Measurements from ENCODE around the gene TRMT11.
A peak's percentile ranks its signal among the peaks of the same experiment; 100 is the strongest.

TRMT11 gene

DNA sequence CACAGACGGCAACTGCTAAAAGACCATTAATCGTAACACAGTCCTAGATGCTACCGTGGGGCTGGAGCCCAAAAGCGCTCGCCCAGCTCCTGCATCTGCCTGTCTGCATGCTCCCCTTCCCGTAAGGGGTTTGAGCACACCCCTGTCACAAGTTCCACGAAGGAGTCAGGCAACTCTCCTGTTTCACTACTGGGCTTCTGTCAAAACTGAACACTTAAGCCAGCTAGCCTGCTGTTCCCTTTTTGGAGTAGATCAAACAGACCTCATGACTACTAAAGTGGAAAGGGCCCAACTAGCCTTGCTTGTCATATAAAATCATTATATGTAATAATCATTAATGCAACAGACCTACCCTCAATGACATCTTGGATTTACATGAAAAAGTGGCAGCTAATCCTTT lies 61.3 kb downstream of the TRMT11 start:
- Histone ChIP-seq H3K4me3 (ENCODE audit: control insufficient read depth in 1 of 7, extremely low read depth in 1 of 7, insufficient read depth in 4 of 7, low read depth in 2 of 7, low read length in 6 of 7) (no peak overlapping the region), H3K9me3 (ENCODE audit: control extremely low read depth in 1 of 5, control insufficient read depth in 4 of 5, insufficient read depth in 2 of 5, low read depth in 1 of 5, low read length in 4 of 5) (peaks cover 0 to 5% (median 3%) of the 10 kb centered on the region in 5 experiments), H3K4me1 (ENCODE audit: control extremely low read depth in 1 of 4, control insufficient read depth in 4 of 4, insufficient read depth in 4 of 4, low read length in 3 of 4) (no peaks in the 10 kb centered on the region), H3K36me3 (ENCODE audit: control insufficient read depth in 4 of 4, insufficient read depth in 4 of 4, low read length in 3 of 4) (peaks cover 6 to 27% (median 17%) of the 10 kb centered on the region in 4 experiments), H3K27ac (ENCODE audit: insufficient read depth in 1 of 2, low read depth in 1 of 2, low read length in 2 of 2, poor library complexity in 1 of 2, severe bottlenecking in 2 of 2) (no peak overlapping the region), H3K27me3 (replicated peaks in 2 of 5; ENCODE audit: control insufficient read depth in 4 of 5, insufficient read depth in 5 of 5, low read length in 4 of 5) (no peaks in the 10 kb centered on the region)
- 98% methylated on average over 7 of the region's 7 CpGs for WGBS (ENCODE audit: insufficient coverage)
- DNase-seq: no peak
- CTCF ChIA-PET: interaction anchor here (0.9 kb wide), 1 partner anchor 14 kb away, joined by 3 read pairs; no protein-coding TSS in a partner anchor
- POLR2A ChIA-PET: no interaction called here

GRCh38 chr6:126048635-126049034 lies 62.3 kb downstream of the TRMT11 start:
- no peak for DNase-seq
- Histone ChIP-seq H3K27ac (ENCODE audit: insufficient read depth in 1 of 2, low read depth in 1 of 2, low read length in 2 of 2, poor library complexity in 1 of 2, severe bottlenecking in 2 of 2) (no peak overlapping the region), H3K36me3 (ENCODE audit: control insufficient read depth in 4 of 4, insufficient read depth in 4 of 4, low read length in 3 of 4) (peaks cover 7 to 32% (median 20%) of the 10 kb centered on the region in 4 experiments), H3K27me3 (replicated peaks in 2 of 5; ENCODE audit: control insufficient read depth in 4 of 5, insufficient read depth in 5 of 5, low read length in 4 of 5) (no peaks in the 10 kb centered on the region), H3K4me3 (ENCODE audit: control insufficient read depth in 1 of 7, extremely low read depth in 1 of 7, insufficient read depth in 4 of 7, low read depth in 2 of 7, low read length in 6 of 7) (no peak overlapping the region), H3K4me1 (ENCODE audit: control extremely low read depth in 1 of 4, control insufficient read depth in 4 of 4, insufficient read depth in 4 of 4, low read length in 3 of 4) (peaks cover 0 to 8% (median 0%) of the 10 kb centered on the region in 4 experiments), H3K9me3 (ENCODE audit: control extremely low read depth in 1 of 5, control insufficient read depth in 4 of 5, insufficient read depth in 2 of 5, low read depth in 1 of 5, low read length in 4 of 5) (peaks cover 0 to 5% (median 3%) of the 10 kb centered on the region in 5 experiments)
- ChIA-PET CTCF (interaction anchor here (1.0 kb wide), 1 partner anchor 10 kb away, joined by 3 read pairs; no protein-coding TSS in a partner anchor), POLR2A (no interaction called here)
- 100% methylated on average over 4 of the region's 4 CpGs for WGBS (ENCODE audit: insufficient coverage)

- Histone ChIP-seq H3K4me3 (ENCODE audit: control insufficient read depth in 1 of 7, extremely low read depth in 1 of 7, insufficient read depth in 4 of 7, low read depth in 2 of 7, low read length in 6 of 7) (no peak overlapping the region), H3K27ac (ENCODE audit: insufficient read depth in 1 of 2, low read depth in 1 of 2, low read length in 2 of 2, poor library complexity in 1 of 2, severe bottlenecking in 2 of 2) (no peak overlapping the region), H3K4me1 (ENCODE audit: control extremely low read depth in 1 of 4, control insufficient read depth in 4 of 4, insufficient read depth in 4 of 4, low read length in 3 of 4) (peaks cover 0 to 23% (median 11%) of the 10 kb centered on the region in 4 experiments), H3K9me3 (ENCODE audit: control extremely low read depth in 1 of 5, control insufficient read depth in 4 of 5, insufficient read depth in 2 of 5, low read depth in 1 of 5, low read length in 4 of 5) (no peaks in the 10 kb centered on the region), H3K36me3 (ENCODE audit: control insufficient read depth in 4 of 4, insufficient read depth in 4 of 4, low read length in 3 of 4) (peaks cover 4 to 28% (median 19%) of the 10 kb centered on the region in 4 experiments), H3K27me3 (replicated peaks in 2 of 5; ENCODE audit: control insufficient read depth in 4 of 5, insufficient read depth in 5 of 5, low read length in 4 of 5) (no peaks in the 10 kb centered on the region)
- CTCF ChIA-PET: no interaction called here
- WGBS (ENCODE audit: insufficient coverage): no CpG with 5 or more reads among the region's 1 CpG
- POLR2A ChIA-PET: no interaction called here
- DNase-seq: no peak
These were observed 64.5 kb downstream of the TRMT11 start for GRCh38 chr6:126050795-126051194.

GRCh38 chr6:126051791-126052190 lies 65.5 kb downstream of the TRMT11 start:
- Histone ChIP-seq H3K36me3 (ENCODE audit: control insufficient read depth in 4 of 4, insufficient read depth in 4 of 4, low read length in 3 of 4) (peaks cover 3 to 24% (median 16%) of the 10 kb centered on the region in 4 experiments), H3K27ac (ENCODE audit: insufficient read depth in 1 of 2, low read depth in 1 of 2, low read length in 2 of 2, poor library complexity in 1 of 2, severe bottlenecking in 2 of 2) (no peak overlapping the region), H3K9me3 (ENCODE audit: control extremely low read depth in 1 of 5, control insufficient read depth in 4 of 5, insufficient read depth in 2 of 5, low read depth in 1 of 5, low read length in 4 of 5) (no peaks in the 10 kb centered on the region), H3K4me1 (ENCODE audit: control extremely low read depth in 1 of 4, control insufficient read depth in 4 of 4, insufficient read depth in 4 of 4, low read length in 3 of 4) (peaks cover 0 to 23% (median 11%) of the 10 kb centered on the region in 4 experiments), H3K27me3 (replicated peaks in 2 of 5; ENCODE audit: control insufficient read depth in 4 of 5, insufficient read depth in 5 of 5, low read length in 4 of 5) (no peaks in the 10 kb centered on the region), H3K4me3 (ENCODE audit: control insufficient read depth in 1 of 7, extremely low read depth in 1 of 7, insufficient read depth in 4 of 7, low read depth in 2 of 7, low read length in 6 of 7) (no peak overlapping the region)
- 100% methylated on average over 2 of the region's 3 CpGs for WGBS (ENCODE audit: insufficient coverage)
- no peak for DNase-seq
- ChIA-PET POLR2A (no interaction called here), CTCF (no interaction called here)

DNA sequence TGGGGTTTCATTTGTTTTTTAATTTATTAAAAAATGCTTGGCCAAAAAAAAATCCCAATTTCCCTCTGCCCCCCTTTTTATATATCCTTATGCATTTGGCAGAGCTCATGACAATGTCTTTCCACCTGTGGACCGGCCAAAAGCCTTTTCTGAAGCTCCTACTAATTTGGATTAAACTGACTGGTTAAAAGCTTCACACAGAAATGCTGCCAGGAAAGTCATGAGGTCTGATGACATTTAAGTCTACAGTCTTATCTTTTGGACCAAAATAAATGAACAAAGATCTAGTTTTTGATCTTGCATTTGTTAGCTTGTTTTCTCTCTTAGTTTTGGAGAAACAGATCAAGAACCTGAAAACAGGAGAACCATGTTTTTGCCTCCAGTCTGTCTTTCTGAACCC lies 66.1 kb downstream of the TRMT11 start:
- no peak for DNase-seq
- Histone ChIP-seq H3K27me3 (replicated peaks in 2 of 5; ENCODE audit: control insufficient read depth in 4 of 5, insufficient read depth in 5 of 5, low read length in 4 of 5) (no peaks in the 10 kb centered on the region), H3K4me3 (ENCODE audit: control insufficient read depth in 1 of 7, extremely low read depth in 1 of 7, insufficient read depth in 4 of 7, low read depth in 2 of 7, low read length in 6 of 7) (no peak overlapping the region), H3K36me3 (ENCODE audit: control insufficient read depth in 4 of 4, insufficient read depth in 4 of 4, low read length in 3 of 4) (peaks cover 3 to 23% (median 11%) of the 10 kb centered on the region in 4 experiments), H3K27ac (ENCODE audit: insufficient read depth in 1 of 2, low read depth in 1 of 2, low read length in 2 of 2, poor library complexity in 1 of 2, severe bottlenecking in 2 of 2) (no peak overlapping the region), H3K4me1 (ENCODE audit: control extremely low read depth in 1 of 4, control insufficient read depth in 4 of 4, insufficient read depth in 4 of 4, low read length in 3 of 4) (peaks cover 0 to 23% (median 11%) of the 10 kb centered on the region in 4 experiments), H3K9me3 (ENCODE audit: control extremely low read depth in 1 of 5, control insufficient read depth in 4 of 5, insufficient read depth in 2 of 5, low read depth in 1 of 5, low read length in 4 of 5) (no peaks in the 10 kb centered on the region)
- WGBS (ENCODE audit: insufficient coverage): 100% methylated on average over 1 of the region's 1 CpG
- ChIA-PET CTCF (interaction anchor here (0.7 kb wide), 1 partner anchor 14 kb away, joined by 4 read pairs; no protein-coding TSS in a partner anchor), POLR2A (no interaction called here)

DNA sequence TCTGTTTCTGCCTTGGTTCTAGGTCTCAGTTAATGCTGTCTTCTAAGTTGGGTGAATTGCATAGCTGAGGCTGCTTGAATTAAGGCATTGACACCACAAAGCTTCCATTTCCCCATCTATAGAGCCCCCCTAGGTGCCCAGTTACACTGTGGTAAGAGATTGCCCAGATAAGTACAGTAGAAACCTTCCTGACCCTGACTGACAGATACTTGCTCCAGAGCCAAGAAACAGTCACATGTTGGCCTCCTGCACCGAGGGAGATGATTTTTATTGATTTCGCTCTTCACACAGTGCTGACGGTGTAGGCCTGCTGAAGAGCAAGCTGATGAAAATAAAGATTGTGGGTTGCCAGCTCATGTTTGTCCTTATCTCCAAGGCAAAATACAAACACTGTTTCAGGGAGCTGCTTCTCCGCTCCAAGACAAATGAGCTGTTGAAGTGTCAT lies 67.9 kb downstream of the TRMT11 start:
- peaks cover 0 to 10% (median 5%) of the 10 kb centered on the region in 4 experiments for H3K36me3 ChIP-seq (ENCODE audit: control insufficient read depth in 4 of 4, insufficient read depth in 4 of 4, low read length in 3 of 4)
- ChIA-PET CTCF (interaction anchor here (1.3 to 1.5 kb wide), 2 partner anchors 10 to 18 kb away, joined by 5 read pairs; no protein-coding TSS in a partner anchor), POLR2A (interaction anchor here (0.5 kb wide), 1 partner anchor 59 kb away, joined by 4 read pairs; no protein-coding TSS in a partner anchor)
- no peaks in the 10 kb centered on the region for H3K9me3 ChIP-seq (ENCODE audit: control extremely low read depth in 1 of 5, control insufficient read depth in 4 of 5, insufficient read depth in 2 of 5, low read depth in 1 of 5, low read length in 4 of 5)
- H3K27me3 ChIP-seq (replicated peaks in 2 of 5; ENCODE audit: control insufficient read depth in 4 of 5, insufficient read depth in 5 of 5, low read length in 4 of 5): no peaks in the 10 kb centered on the region
- peak; percentile 17 to 78 (median 71) for DNase-seq
- H3K4me1 ChIP-seq (ENCODE audit: control extremely low read depth in 1 of 4, control insufficient read depth in 4 of 4, insufficient read depth in 4 of 4, low read length in 3 of 4): peaks cover 0 to 23% (median 11%) of the 10 kb centered on the region in 4 experiments
- no peak overlapping the region for H3K4me3 ChIP-seq (ENCODE audit: control insufficient read depth in 1 of 7, extremely low read depth in 1 of 7, insufficient read depth in 4 of 7, low read depth in 2 of 7, low read length in 6 of 7)
- peak overlapping the region in 1 of 2 experiments; percentile 4 for H3K27ac ChIP-seq (ENCODE audit: insufficient read depth in 1 of 2, low read depth in 1 of 2, low read length in 2 of 2, poor library complexity in 1 of 2, severe bottlenecking in 2 of 2)
- WGBS (ENCODE audit: insufficient coverage): 19% methylated on average over 3 of the region's 4 CpGs

GRCh38 chr6:126054802-126055201 lies 68.5 kb downstream of the TRMT11 start:
- H3K4me3 ChIP-seq (ENCODE audit: control insufficient read depth in 1 of 7, extremely low read depth in 1 of 7, insufficient read depth in 4 of 7, low read depth in 2 of 7, low read length in 6 of 7): no peak overlapping the region
- peaks cover 0 to 10% (median 5%) of the 10 kb centered on the region in 4 experiments for H3K36me3 ChIP-seq (ENCODE audit: control insufficient read depth in 4 of 4, insufficient read depth in 4 of 4, low read length in 3 of 4)
- DNase-seq: peak in 2 of 3 donors; percentile 15 to 21
- H3K4me1 ChIP-seq (ENCODE audit: control extremely low read depth in 1 of 4, control insufficient read depth in 4 of 4, insufficient read depth in 4 of 4, low read length in 3 of 4): peaks cover 0 to 23% (median 11%) of the 10 kb centered on the region in 4 experiments
- ChIA-PET POLR2A (interaction anchor here (0.5 kb wide), 1 partner anchor 58 kb away, joined by 4 read pairs; no protein-coding TSS in a partner anchor), CTCF (interaction anchor here (1.3 to 1.5 kb wide), 2 partner anchors 9 to 19 kb away, joined by 5 read pairs; no protein-coding TSS in a partner anchor)
- no peaks in the 10 kb centered on the region for H3K9me3 ChIP-seq (ENCODE audit: control extremely low read depth in 1 of 5, control insufficient read depth in 4 of 5, insufficient read depth in 2 of 5, low read depth in 1 of 5, low read length in 4 of 5)
- 82% methylated on average over 4 of the region's 4 CpGs for WGBS (ENCODE audit: insufficient coverage)
- H3K27me3 ChIP-seq (replicated peaks in 2 of 5; ENCODE audit: control insufficient read depth in 4 of 5, insufficient read depth in 5 of 5, low read length in 4 of 5): no peaks in the 10 kb centered on the region
- peak overlapping the region in 1 of 2 experiments; percentile 26 for H3K27ac ChIP-seq (ENCODE audit: insufficient read depth in 1 of 2, low read depth in 1 of 2, low read length in 2 of 2, poor library complexity in 1 of 2, severe bottlenecking in 2 of 2)
